ENCODE results near the gene HIBADH.

Gene HIBADH

DNA sequence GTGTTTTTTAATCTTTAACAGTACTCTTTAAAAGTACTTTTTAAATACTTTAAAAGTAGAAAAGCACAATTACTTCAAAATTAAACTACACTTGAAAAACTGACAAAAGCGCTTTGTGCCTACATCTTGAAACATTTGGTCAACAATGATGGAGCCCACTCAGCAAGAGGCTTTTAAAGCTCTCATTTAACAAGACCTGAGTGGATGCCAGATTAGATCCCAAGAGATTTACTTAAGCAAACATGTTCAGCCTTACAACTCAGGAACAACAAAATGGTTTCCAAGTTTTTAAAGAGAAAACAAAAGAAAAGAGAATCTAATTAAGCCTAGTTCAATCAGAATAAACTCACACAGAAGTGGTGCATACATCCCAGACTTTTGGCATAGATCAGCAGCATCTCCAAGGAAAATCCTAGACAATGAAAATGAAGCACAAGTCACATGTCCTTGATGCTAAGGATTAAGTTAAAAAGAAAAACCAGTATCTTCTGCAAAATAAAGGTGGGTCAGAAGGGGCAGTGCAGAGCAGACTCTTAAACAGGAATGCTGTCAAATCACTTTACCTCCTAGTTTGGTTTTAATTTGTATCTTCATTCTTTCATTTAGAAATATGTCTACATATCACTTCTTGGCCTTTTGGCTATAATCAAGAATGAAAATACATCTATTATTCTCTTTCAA is 26.2 kb downstream of the HIBADH start:
- no peak for DNase-seq

GRCh38 chr7:27635728-27636127 is 27.0 kb downstream of the HIBADH start:
- no peak for DNase-seq

DNA sequence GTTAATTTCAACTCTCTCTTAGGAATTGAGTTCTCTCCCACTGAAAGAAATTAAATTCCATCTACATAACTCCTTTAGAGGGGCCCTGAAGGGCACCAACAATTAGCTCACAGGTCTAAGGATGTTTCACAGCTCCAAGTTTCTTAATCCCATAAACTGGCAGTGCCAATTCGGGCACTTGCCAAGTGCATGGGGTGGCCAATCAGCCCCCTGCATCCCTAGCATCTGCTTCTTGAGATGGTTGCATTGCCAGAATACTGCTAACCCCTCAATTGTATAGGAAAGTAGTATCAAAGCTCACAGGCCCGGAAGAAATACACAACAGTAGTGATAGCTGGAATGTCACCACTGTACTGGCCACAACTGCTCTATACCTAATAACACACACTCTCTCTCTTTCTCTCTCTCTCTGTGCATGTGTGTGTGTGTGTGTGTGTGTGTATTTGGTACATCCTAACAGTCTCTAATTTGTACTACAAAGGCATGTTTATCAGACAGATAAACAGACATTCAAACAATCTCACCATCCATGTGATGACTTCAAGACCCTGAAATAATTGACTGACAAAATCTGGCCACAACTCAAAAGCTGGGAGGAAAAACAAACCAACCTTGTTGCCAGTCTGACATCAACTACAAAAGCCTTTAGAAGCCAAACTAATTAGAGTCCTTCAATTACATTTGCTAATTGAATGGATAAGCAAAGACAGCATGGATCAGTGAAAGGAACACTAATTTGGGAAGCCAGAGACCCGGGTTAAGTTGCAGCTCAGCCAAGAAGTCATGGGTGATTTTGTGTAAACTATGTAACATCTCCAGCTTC is 27.8 kb downstream of the HIBADH start:
- DNase-seq: peak in 3 of 58 donors; percentile 2 to 12 (median 5)

- no peak for DNase-seq
Observed at GRCh38 chr7:27633062-27633461, 29.6 kb downstream of the HIBADH start.

DNA sequence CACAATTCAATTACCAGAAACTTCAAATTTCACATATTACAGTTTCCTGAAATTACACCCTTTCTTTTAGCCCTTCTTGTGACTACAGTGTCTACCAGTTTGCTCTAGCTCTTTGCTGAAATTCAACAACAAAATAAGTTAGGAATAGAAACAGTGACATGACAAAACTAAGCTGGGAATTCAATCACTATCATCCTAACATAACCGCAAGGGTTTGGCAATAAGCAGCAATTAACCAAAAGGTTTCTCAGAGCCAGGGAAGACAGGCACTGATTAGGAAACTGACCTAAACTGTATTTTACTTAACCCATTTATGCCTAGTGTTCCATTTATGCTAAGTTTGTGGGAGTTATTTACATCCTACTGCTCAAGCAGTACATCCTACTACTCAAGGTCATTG is 31.3 kb downstream of the HIBADH start:
- no peak for DNase-seq

GRCh38 chr7:27627146-27627545 is 35.5 kb downstream of the HIBADH start:
- no peak for DNase-seq

- no peak for DNase-seq
Observed at GRCh38 chr7:27619492-27619891, 43.2 kb downstream of the HIBADH start.

- DNase-seq: no peak
Observed at GRCh38 chr7:27617651-27618381, 44.9 kb downstream of the HIBADH start.

GRCh38 chr7:27616914-27617548 is 45.7 kb downstream of the HIBADH start:
- no peak for DNase-seq

DNA sequence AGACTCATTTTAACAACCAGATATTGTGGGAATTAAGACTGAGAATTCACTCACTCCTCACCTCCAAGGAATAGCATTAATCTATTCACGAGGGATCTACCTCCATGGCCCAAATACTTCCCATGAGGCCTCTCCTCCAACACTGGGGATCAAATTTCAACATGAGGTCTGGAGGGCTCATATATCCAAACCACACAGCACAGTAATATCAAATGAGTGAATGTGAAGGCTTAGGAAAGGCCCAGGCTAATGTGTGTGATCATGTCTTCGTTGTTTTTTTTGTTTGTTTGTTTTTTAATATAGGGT is 46.5 kb downstream of the HIBADH start:
- DNase-seq: no peak

DNA sequence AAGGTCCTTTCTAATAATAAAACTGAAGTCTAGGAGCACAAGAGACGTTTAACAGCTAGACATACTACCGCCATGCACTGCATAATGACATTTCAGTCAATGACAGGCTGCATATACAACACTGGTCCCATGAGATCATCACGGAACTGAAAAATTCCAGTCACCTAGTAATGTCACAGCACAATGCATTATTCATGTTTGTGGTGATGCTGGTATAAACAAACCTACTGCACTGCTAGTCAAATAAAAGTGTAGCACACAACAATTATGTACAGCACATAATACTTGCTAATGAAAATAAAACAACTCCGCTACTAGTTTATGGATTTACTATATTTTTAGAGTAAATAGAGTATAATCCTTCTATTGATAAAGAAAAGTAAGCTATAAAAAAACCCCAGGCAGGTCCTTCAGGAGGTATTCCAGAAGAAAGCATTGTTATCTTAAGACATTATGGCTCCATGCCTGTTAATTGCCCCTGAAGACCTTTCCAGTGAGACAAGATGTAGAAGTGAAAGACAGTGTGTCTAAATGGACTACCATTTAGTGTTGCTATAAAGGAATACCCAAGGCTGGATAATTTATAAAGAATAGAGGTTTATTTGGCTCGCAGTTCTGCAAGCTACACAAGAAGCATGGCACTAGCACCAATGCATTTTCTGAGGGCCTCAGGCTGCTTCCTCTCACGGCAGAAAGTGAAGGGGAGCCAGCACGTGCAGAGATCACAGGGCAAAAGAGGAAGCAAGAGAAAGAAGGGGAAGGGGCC is 47.1 kb downstream of the HIBADH start:
- no peak for DNase-seq

DNA sequence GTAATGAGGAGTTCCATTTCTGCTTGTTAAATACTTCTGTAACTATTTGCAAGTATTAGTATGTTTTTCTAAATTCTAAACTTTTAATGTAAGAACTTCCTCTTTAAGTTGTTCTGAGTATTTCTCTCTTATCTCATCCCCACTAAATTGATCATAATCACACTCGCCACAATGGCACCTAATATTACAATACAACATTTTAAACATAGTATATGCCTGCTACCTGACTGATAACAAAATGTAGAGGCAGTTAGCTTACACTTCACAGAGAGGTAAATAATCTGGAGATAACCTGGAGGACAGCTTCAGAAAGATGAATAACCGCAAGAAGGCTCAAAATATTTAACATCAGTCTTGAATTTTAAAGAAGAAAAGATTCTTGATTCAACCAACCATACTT is 48.6 kb downstream of the HIBADH start:
- no peak for DNase-seq

DNA sequence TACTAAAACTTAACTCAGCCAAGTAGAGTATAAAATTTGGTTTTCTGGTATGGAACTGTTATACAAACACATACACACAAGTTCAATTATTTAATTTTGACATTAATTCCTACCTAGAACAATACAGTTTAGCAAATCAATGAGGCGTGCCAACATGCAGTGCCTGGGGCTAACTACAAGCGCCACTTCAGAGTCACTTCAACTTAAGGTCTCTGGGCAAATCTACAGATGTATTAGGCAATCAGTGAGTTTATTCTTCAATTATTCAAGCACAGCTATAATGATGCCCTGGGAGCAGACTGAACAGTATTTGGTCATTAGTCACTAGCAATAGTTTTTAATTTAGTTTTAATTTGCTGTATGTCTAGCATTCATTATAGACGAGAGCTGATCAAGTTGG is 51.6 kb downstream of the HIBADH start:
- no peak for DNase-seq

DNA sequence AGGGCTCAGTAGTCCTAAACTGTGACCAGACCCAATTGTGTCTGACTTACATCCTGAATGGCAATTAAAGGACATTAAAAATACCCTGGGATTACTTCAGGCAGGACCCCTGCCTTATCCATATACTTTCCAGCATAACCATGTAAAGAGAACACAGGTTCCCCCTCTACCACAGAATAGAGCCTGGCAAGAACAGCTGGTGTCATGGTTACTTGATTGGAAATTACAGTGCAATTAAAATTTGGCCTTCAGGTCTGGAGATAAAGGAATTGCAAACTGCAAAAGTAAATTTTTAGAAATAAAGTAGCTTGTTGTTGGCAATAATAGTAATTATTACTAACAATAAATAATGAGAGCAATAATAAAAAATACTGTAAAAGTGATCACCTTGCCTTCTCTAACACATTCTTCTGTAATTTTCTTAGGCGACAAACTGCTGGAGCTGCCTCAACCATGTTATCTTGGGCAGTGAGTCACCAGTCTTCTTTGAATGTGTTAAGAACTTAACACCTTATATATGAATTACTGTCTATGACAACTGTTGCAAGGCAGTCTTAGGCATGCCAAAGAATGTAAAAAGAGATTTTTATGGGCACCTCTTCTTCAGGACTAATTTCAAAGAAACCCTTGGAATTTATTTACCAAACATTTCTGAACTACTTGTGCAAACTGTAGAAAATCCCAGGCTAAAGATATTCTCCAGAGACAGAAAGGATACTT is 53.7 kb downstream of the HIBADH start:
- DNase-seq: no peak

- no peak for DNase-seq
Observed at GRCh38 chr7:27607210-27607606, 55.5 kb downstream of the HIBADH start.

DNA sequence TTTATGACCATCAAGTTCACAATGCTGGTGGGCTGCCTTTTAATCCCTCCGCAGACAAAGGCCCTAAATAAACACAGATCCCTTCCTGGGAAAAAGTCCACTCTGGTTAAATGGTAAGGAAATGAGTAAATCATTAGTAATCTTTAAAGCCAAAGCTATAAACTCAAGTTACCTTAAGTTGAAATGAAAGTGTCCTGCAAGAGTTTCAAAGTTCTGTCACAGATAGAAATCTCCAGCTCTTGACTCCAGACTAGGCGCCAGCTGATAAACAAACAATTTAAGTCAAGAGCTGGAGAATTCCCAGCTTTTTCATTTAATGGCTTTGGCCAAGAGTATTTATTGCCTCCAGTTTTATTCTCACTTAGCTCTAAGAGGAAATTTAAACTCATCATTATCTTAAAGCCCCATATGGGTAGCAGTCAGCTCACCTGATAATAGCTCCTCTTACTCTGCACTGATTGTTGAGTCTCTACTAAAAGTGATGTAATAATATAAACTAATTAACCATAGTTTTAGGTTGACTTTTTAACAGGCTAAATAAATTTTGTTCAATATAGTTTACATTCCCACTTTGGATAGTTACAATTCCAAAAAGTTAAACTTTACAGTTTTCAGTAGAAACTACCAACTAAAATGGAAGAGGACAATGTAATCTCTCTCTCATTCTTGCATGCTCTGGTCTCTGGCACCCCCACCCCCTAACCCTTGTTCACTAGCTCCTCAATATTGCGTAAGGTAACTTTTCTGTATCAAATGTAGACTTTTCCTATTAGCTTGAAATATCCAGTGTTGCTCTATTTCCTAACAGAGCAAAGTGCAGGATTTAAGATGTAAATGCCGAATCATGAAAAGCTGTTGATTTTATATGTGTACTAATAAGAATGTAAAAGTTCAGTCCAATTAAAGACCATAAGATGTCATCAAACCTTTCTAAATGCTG is 56.1 kb downstream of the HIBADH start:
- no peak for DNase-seq

DNA sequence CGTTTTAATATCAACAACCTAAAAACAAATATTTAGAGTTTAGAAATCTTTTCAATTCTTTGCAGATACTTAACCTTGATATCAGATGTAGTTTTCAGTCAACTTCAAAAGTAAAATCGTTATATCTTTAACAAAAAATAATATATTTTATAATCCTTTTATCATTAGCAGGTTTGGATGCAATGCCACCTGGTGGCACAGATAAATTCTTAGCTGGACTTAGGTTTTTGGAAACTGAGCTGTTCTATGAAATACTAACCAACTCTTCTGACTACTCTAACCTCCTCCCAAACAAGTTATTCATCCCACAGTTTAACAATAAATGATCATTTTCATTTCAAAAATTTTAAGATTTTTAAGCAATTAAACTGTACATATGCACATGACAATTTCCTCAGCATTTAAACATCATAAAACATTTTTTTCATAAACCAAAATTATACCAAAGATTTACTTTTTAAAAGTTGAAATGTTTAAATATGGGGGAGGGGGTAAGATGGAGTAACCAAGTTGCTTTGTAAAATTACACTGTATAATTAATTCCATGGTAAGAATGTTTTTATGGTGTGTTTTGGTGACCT is 56.9 kb downstream of the HIBADH start:
- peak in 2 of 58 donors; percentile 1 to 4 for DNase-seq

- no peak for DNase-seq
Observed at GRCh38 chr7:27605283-27605682, 57.4 kb downstream of the HIBADH start.

GRCh38 chr7:27603813-27604212 is 58.9 kb downstream of the HIBADH start:
- DNase-seq: no peak
